Esophagus muscularis mucosa (tissue), 3 donors: ENCODE results near the gene GPR55.
A peak's percentile ranks its signal among the peaks of the same experiment; 100 is the strongest.

Source experiments
- POLR2A ChIP-seq: fragments of 450-650 bp; IDR thresholded peaks from one replicate; pipeline ENCODE4 v1.6.1; 2017; ENCODE audit warnings: antibody characterized with exemption, moderate library complexity, mild to moderate bottlenecking, low read depth
- POLR2AphosphoS5 ChIP-seq, 2 donors: sonication (generic); formaldehyde crosslinking; IDR thresholded peaks; one replicate each; pipeline ENCODE4 v1.6.1; 2017; ENCODE audit warnings: antibody characterized with exemption in 2 of 2
- TF ChIP-seq, protein P1 (sequence below), 3 experiments: fragments of 200-600 bp in 2 of 3; fragments of 450-650 bp in 1 of 3; sonication (generic) in 2 of 3; IDR thresholded peaks; one replicate each; pipeline ENCODE4 v1.5.1; 2017 to 2019; ENCODE audit warnings: antibody characterized with exemption in 3 of 3, mild to moderate bottlenecking in 2 of 3, moderate library complexity in 1 of 3

DNA sequence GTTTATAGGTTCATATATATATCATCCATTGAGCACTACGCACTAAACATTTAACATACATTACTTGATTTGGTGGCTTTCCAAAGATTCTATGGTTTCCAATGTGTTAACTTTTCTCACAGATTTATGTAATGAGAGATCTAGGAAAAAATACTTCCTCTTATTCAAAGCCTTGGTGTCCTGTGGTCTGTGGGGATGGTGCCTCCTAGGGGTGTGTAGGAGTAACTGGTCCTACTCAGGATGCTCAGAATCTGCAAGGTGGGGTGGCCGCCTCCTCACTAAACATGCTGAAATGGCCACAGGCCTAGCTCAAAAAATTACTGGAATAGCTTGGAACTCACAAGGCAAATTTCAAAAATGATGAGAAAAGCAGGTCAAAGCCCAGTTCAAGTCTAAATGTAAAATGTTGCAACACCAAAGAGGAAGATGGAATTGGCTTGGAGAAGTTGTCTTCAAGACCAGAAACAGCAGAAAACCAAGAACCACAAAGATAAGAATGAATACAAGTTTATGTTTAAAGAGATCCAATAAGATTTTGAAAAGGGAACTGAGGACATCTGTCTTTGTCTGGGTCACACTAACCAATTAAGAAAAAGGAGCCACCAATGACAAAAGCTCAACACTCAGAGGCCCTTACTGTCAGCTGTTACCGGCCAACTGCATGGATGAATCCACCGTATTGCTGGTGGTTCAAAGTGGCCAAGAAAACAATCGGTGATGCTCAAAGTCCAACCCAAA, 11.5 kb downstream of the GPR55 start:
- TF ChIP-seq, protein P1, sequence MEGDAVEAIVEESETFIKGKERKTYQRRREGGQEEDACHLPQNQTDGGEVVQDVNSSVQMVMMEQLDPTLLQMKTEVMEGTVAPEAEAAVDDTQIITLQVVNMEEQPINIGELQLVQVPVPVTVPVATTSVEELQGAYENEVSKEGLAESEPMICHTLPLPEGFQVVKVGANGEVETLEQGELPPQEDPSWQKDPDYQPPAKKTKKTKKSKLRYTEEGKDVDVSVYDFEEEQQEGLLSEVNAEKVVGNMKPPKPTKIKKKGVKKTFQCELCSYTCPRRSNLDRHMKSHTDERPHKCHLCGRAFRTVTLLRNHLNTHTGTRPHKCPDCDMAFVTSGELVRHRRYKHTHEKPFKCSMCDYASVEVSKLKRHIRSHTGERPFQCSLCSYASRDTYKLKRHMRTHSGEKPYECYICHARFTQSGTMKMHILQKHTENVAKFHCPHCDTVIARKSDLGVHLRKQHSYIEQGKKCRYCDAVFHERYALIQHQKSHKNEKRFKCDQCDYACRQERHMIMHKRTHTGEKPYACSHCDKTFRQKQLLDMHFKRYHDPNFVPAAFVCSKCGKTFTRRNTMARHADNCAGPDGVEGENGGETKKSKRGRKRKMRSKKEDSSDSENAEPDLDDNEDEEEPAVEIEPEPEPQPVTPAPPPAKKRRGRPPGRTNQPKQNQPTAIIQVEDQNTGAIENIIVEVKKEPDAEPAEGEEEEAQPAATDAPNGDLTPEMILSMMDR (IDR thresholded peaks at IDR 0.05), result peak; percentile 47 to 64 (median 50)
- TF ChIP-seq POLR2A (no peak), POLR2AphosphoS5 (IDR thresholded peaks at IDR 0.05) (no peak)
